HG03175 (cell line): ENCODE data around the gene TSPAN14.
"Not testable (repeated sequence)": the region's sequence is repeated elsewhere in the genome, so short reads cannot be mapped to it uniquely, and the experiment has no call there.

Experiments
- ATAC-seq: cut with Tn5 transposase; IDR thresholded peaks from one replicate; pipeline ENCODE4 v1.9.1; 2021; ENCODE audit warnings: mild to moderate bottlenecking, moderate library complexity; ENCODE audit not compliant: unreplicated experiment

TSPAN14 gene, protein sequence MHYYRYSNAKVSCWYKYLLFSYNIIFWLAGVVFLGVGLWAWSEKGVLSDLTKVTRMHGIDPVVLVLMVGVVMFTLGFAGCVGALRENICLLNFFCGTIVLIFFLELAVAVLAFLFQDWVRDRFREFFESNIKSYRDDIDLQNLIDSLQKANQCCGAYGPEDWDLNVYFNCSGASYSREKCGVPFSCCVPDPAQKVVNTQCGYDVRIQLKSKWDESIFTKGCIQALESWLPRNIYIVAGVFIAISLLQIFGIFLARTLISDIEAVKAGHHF

DNA sequence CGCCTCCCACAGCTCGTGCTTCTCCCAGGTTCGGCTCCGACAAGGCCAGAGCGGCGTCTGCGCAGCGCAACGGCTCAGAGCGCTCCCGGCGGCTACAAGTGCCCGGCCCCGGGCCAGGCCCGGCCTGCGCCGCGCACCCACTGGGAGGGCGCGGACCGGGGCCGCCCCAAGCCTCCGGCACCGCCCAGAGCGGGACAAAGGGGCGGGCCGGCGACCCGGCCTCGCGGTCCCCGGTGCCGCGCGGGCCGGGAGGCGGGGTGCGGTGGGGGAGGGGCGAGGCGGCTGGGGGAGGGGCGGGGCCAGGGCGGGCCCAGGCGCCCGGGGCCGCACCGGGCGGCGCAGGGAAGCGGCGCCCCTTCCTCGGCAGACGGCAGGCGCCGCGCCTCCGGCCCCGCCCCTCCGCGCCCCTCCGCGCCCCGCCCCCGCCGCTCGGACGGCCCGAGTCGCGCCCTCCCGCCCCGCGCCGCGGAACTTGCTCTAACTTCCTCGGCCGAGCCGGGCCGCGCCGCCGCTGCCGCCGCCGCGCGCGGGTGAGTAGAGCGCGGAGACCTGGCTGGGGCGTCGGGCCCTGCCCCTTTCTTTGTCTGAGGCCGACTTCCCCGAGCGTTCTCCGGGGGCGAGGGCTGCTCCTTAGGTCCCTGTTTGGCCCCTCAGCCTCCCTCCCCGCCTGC lies at the start of gene TSPAN14:
Gene TSPAN14 (plus strand): TSS at position 469 of the 671 bp plus-strand sequence. CDS start 34,924 bp downstream, outside the sequence.
- ATAC-seq = peak; percentile 68

DNA sequence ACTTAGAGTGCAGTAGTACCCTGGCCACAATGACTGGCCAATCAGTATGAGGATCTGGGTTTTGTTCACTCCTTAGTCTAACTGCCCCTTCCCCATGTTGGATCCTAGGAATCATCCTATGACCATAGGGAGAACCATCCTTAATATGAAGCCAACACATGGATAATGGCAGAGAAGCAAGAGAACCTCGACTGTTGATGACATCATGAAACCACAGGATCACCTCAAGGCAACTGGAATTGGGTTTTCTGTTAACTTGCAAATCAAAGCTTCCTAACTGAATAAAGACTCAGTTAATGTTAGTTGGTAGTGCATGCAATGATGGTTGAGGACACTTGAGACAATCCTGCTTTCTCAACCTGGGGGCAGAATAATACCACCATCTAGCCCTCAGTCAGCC lies 49.1 kb upstream of the TSPAN14 start:
- no peak for ATAC-seq

DNA sequence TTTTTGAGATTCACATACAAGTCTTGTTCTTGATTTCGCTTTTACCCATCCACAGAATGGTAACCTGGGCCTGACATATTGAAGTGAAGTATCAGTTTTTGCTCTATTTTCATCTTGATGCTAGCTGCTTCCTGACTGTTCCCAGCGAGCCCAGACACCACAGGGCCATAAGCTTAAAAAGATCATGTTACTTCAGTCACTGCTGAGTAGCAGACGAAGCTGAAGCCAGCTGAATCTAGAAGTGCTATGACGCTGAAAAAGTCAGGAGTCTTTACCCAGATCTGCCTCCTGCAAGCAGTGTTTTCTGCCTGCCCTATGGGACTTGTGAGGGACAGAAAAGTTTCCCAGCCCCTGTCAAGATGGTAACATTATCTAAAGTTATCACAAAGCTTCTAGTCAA lies 48.5 kb upstream of the TSPAN14 start:
- ATAC-seq = no peak

DNA sequence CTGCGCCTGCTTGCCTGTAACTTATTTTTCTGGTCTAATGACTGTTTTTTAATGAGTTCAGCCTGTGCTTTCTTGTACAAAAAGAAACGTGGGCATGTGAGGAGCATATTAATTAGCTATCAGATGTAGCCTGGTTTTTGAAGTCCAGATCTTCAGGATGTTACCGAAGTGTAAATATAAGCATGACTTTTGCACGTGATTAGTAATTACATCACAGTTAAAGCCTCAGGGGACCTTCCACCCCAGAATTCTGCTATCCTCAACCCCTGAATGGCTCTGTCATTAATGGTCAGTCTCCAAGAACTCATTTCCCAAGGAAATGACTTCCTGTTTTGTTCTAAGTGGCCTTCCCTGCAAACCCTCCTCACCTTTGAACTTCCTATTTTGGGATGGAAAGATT lies 47.9 kb upstream of the TSPAN14 start:
- no peak for ATAC-seq

DNA sequence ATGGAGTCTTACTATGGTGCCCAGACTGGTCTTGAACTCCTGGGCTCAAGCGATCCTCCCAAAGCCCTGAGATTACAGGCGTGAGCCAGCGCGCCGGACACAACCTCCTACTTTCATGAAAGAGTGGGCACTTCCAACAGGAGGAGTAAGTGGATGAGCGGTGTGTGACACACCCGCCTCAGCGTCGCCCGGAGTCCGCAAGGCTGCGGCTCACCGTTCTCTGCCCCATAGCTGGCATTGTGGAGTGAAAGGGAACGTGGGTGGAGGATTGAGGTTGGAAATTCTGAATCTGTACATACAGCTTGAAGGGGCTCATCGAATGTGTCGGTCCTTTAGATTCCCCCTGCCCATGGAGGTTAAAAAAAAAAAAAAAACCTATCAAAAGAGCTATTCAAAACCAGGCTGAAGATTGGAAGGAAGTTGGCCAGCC lies 46.3 kb upstream of the TSPAN14 start:
- ATAC-seq = peak; percentile 25

DNA sequence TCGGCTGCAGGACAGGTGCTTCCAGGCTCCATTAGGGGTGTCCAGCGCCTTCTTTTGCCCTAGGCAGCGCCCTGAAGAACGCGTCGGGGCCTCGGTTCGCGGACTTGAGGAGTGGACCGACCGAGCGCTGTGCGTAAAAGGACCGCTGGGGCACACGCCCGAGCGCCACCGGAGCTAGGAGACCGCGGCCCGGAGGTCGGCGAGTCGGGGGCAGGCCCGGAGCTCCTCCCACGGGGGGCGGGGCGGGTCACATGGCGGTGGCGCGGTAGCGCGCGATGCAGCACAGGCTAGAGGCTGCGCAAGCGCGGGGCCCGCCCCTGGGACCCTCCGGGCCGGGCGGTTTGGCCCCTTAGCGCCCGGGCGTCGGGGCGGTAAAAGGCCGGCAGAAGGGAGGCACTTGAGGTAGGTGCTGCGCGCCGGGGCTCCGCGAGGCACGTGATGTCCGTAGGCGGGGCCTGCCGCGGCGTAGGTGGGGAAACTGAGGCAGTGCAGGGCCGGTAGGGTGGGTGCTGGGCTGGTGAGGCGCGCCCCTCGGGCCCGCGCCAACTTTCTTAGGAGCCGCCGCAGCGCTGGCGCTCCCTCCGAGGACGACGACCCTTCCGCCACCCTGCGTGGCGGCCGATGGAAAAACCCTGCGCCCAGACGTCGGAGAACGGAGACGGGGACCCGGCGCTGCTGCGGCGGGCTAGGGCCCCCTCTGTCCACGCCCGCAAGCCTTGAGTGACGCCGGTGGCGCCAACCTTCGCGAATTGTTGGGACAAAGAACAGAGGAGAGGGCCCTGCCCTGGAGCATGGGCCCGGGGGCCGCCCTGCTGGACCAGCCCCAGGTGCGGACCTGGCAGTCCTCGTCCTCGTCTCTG lies 45.6 kb upstream of the TSPAN14 start, which contains the start of gene PRXL2A:
Gene PRXL2A (plus strand): TSS at position 310 of the 860 bp plus-strand sequence. CDS start 11,917 bp downstream, outside the sequence.
- peak; percentile 95 for ATAC-seq

DNA sequence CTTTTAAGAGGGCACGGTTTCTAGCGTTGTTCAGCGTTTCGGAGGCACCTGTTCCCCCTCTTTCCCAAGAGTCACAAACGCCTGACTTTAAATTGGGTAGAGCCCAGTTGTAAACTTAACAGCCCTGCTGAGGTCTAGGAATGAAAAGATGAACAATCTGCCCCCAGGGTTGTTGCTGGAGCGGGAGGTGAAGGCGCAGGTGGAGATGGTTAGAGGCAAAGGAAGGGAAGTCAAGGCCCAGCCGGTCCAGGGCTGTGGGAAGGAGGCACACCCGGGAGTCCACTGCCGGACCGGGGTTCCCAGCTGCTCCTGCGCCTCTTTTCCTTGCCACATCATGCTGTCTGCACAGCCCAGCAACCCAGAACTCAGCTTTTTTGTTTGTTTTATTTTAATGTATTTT lies 45.0 kb upstream of the TSPAN14 start:
- ATAC-seq = peak; percentile 1

DNA sequence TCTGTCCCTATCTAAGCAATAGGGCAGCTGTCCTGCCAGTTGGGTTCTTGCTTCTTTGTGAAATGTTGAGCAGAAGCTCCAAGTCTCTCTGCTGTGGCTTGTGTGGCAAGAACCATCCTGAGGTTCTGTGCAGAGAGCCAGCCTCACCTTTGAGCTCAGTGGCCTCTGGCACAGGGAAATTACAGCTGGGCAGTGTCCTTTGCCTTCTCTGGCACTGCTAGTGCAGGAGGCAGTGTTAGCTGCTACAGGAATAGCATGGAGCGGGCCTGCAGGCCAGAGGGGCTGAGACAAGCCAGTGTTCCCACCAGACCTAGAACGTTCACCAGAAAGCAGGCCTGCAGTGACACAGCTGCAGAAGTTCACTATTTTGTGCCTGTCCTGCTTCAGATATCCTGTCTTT lies 44.0 kb upstream of the TSPAN14 start:
- ATAC-seq = no peak

DNA sequence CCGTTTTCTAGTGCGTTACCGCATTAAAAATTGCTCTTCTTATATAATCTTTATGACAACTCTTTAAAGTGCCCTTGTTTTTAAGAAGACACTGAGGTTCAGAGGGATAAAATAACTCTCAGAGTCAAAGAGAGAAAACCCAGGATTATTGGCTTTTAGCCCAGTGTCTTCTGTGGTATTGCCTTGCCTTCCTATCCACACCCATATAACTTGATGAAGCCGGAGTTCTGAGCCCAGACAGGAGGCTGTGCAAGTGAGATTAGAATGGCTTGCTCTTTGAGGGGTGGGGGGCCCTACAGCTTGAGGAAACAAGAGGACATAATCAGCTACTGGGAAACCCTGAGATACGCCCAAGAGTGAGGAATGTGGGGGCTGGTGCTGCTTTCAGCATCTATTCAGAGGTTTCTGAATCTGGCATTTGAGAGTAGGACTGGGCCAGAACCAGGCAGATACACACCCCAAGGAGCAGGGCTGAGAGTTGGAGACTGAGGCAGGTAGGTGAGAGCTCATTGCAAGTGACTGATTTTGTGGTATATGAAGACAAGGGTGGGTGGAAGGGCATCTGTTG lies 43.4 kb upstream of the TSPAN14 start:
- no peak for ATAC-seq

DNA sequence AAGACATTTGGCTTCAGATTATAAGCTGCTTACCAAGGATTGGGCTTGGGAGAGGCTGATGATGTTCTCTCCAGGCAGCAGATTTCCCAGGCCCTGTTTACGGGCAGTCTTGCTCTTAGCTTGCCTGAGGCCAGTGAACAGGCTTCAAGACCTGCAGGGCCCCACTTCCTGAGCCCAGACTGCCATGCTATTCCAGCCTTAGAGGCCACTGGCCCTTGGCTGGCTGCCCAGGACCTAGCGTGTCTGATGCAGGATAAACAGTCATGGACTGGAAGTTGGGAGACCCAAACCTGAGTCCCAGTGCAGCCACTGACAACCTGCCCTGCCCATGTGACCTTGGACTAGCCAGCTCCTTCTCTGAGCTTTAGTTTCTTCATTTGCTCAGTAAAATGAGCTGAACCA lies 42.8 kb upstream of the TSPAN14 start:
- ATAC-seq = no peak

DNA sequence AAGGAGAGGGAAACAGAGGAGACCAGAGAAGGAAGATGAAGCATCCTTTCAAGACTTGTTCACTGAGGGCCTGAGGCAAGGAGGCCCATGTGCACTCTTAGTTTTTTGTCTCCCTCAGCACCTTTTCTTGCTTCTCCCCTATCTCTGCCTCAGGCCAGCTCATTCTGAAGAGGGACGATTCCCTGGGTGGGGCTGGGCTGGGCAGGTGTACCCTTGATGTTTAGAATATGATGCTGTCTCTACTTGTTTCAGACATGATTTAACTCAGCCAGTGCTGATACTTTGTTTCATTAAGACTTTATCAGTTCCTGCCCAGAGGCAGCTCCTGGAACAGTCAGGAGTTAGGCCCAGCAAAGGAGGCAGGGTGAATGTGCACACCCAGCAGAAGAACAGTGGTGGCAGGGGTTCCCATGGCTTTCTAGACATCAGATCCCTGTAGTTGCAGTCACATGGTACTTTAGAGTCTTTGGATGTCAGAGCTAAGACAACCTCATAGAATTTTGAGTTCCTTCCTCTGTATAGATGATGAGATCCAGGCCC lies 42.4 kb upstream of the TSPAN14 start:
- ATAC-seq = no peak

DNA sequence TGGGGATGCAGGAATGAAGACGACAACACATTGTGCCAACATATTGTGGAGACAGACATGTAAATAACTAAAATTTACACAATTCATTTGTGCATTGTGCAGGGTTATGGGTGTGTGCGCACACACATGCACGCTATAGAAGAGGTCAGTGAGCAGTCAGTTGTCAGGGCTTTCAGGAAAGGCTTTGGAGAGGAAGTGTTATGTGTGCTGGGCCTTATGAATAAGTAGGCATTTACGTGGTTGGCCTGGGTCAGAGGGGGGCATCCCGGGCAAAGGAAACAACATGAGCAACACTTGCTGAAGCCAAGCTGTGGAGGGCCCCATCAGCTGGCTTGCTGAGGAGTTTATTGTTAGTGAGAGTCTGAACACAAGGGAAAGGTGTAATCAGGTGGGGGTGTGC lies 41.6 kb upstream of the TSPAN14 start:
- ATAC-seq = no peak

DNA sequence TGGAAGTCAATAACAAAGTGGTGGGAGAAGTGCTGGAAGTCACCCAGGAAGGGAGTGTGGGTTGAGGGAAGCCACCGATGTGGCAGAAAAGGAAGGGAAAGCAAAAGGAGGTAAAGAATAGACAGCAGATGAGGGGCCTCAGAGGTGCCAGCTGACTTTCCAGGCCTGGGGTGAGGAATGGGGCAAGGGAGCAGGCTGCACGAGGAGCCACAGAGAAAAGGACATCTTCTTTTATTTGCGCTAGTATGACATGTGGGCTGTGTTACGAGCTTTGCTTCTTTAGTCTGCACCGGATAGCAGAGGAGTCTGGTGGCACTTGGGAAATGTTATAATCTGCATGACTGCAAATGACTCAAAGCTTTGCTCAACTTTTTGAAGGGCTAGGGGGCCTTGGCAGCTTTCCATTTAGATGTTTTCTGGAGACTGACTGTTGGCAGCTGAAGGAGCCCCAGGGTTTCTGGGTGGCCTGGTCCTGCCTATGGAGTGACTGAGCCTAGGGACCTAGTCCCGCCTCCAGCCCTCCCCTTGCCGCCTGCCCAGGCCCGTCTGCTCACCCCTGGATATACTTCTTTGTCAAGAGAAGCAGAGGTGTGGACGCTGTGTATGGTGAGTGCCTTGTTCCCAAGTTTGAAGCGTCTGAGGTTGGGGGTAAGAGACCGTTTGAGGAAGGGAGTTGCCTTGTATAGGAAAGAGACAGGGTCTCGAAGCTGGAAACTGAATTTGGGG lies 40.7 kb upstream of the TSPAN14 start:
- ATAC-seq = no peak

DNA sequence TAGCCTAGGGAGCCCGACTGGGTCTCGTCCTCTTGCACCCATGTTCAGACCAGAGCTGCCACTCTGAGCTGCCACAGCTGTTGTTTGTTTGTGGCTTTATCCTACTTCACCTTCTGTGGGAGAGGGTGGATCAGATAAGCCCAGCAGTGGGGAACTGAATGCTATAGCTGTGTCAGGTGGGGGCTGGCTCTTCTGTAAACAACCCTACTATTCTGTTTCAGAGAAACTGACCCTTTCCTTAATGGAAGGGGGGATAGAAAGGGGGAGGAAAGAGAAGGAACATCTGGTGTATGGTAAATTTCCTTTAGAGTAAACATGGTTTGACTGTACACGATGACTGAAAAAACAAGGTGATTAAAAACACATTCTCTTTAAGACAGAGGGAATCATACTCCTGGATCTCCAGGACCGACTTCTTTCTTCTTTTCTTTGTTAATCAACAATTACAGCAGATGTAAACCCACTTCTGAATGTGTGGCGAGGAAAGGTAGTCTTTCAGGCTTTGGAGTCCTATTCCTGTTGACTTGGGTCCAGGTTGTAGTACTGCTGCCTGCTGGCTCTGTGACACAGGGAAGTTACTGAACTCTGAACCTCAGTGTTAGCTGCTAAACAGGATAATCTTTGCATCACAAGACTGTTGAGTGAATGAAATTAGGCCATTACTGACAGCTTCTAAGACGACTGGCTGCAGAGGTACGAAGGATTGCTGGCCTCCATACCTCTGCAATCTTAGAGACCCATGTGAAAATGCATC lies 39.8 kb upstream of the TSPAN14 start:
- no peak for ATAC-seq

DNA sequence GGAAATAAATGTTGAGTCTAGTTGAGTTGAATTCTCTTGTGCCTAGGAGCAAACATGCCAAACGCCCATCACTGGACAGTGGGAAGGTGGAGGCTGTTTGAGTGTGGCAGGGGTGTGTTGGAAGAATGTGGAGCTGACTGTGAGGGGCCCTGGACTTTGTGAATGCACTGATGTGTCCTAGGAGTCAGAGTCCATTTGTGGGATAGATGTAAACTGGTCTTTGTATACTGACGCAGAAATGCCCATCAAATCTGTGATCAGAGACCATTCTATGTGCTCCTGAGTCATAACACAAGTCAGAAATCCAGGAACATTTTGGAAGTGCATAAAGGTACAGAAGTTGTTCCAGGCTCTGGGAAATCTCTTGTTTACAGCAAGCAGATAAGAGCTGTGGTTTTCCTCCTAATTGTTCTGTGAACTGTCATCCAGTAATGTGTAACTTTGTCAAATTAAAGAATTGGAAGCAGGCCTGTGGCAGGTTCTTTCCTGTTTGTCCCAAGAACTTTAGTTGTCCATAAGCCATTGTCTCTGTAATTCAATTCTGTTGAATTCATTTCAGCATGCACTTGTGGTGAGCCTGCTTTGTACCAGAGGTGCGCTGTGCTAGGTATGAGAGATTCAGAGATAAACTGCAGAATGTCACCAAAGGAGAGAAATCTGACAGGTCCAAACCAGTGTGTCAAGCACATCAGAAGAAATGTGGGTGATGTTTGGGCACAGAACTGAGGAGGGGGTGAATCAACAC lies 38.2 kb upstream of the TSPAN14 start:
- no peak for ATAC-seq

DNA sequence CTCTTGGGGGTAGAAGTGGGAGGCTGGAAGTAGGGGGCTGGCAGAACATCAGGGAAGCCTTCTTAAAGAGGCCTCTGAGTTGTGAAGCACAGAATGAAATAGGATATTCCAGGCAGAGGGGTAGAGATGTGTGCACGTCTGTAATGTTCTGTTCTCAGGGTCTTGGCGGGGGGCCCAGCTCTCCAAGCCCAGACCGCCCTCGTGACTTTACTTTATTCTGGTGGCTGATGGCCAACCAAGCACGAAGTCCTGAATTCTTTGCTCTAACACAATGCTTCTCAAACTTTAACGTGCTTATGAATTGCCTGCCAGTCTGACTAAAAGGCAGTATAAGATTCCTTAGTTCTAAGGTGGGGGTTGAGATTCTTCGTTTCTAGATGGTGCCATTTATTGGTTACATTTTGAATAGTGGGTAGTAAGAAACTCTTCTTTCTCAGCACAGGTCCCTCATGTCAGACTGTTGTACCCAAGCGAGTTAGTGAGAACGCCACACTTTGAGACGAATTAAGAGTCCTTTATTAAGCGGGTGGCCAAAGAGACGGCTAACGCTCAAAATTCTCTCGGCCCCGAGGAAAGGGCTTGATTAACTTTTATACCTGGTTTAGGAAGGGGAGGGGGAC lies 37.5 kb upstream of the TSPAN14 start:
- ATAC-seq = no peak

DNA sequence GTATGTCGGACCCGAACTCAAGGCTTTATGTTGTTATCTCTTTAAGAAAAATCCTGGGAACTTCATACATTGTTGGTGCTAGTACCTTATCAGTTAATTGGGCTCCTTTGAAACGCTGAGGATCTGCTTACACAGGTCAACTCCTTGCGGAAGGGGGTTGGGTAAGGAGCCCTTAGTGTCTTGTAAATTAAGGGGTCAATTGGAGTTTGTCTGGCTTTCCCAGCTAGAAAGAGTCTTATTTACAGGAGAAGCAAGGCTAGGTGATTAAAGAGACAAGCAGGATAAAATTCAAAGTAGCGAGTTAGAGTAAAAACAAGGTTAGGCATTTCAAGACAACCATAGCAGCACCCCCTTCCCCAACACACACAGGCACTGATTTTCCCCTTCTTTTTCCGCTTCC lies 36.9 kb upstream of the TSPAN14 start:
- ATAC-seq = not testable (repeated sequence)

DNA sequence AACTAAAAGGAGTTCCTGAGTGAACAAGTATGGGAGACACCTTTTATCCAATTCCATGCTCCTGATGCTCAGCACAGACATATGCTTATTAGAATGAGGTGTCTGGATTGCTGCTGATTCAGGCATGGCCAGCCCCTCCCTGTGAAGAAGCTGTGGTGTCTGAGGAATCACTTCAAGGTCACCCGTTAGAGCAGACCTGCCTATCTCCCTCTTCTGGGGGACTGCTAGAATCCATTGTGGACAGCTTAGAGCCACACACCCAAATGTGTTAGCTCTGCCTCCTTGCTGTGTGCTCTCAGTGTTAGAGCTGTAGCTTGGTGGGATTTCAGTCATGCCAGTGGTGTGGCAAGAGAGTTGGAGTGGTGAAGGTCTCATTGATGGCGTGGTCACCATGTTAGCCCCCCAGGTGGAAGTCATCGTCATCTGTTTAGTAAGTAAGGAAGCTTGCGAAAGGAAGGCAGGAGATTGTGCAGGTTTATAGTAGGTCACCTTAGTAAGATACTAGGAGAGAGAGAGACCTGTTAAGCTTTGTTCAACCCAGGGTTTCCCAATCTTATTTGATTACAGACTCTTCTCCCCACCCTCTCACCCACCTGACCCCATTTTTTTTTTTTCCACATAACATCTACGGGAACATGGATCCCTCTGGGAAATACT lies 32.9 kb upstream of the TSPAN14 start:
- peak; percentile 19 for ATAC-seq
